GM19397 (cell line): ENCODE measurements around the gene B4GALT3.

Experiments used
- ATAC-seq: cut with Tn5 transposase; IDR thresholded peaks from one replicate; pipeline ENCODE4 v1.9.1; 2021; ENCODE audit warnings: mild to moderate bottlenecking, moderate library complexity; ENCODE audit not compliant: unreplicated experiment

B4GALT3 gene

GRCh38 chr1:161206411-161207140, 29.3 kb upstream of the B4GALT3 start:
- ATAC-seq: no peak

- peak; percentile 94 for ATAC-seq
These were observed 24.8 kb upstream of the B4GALT3 start, which contains the start of gene NDUFS2 for GRCh38 chr1:161201836-161202712. TSS of gene NDUFS2 (plus strand) at chr1:161202367. CDS start at chr1:161202386, 19 bp downstream.

GRCh38 chr1:161200992-161201835, 23.9 kb upstream of the B4GALT3 start:
- ATAC-seq: no peak

GRCh38 chr1:161200421-161200991, 23.2 kb upstream of the B4GALT3 start:
- ATAC-seq: no peak

- no peak for ATAC-seq
These were observed 22.3 kb upstream of the B4GALT3 start for GRCh38 chr1:161199506-161200139.

- no peak for ATAC-seq
These were observed 21.7 kb upstream of the B4GALT3 start, which contains the start of gene ADAMTS4 for GRCh38 chr1:161198897-161199431. TSS of gene ADAMTS4 (minus strand) at chr1:161199054. CDS start at chr1:161198627, 427 bp downstream.

- ATAC-seq: no peak
These were observed 21.0 kb upstream of the B4GALT3 start for GRCh38 chr1:161198194-161198896.

GRCh38 chr1:161197560-161198193, 20.4 kb upstream of the B4GALT3 start:
- ATAC-seq: no peak

- ATAC-seq: no peak
These were observed 19.5 kb upstream of the B4GALT3 start for GRCh38 chr1:161196521-161197451.

GRCh38 chr1:161196111-161196510, 18.8 kb upstream of the B4GALT3 start:
- ATAC-seq: no peak

- ATAC-seq: peak; percentile 44
These were observed 17.9 kb upstream of the B4GALT3 start for GRCh38 chr1:161195171-161195570.

GRCh38 chr1:161193561-161194235, 16.4 kb upstream of the B4GALT3 start:
- no peak for ATAC-seq

GRCh38 chr1:161192476-161193465, 15.5 kb upstream of the B4GALT3 start:
- ATAC-seq: peak; percentile 55

- ATAC-seq: no peak
These were observed 14.7 kb upstream of the B4GALT3 start for GRCh38 chr1:161191971-161192370.

GRCh38 chr1:161190962-161191521, 13.7 kb upstream of the B4GALT3 start:
- no peak for ATAC-seq

- no peak for ATAC-seq
These were observed 11.7 kb upstream of the B4GALT3 start for GRCh38 chr1:161189036-161189435.
